ENCODE results near the gene PRKCE.

Gene PRKCE

DNA sequence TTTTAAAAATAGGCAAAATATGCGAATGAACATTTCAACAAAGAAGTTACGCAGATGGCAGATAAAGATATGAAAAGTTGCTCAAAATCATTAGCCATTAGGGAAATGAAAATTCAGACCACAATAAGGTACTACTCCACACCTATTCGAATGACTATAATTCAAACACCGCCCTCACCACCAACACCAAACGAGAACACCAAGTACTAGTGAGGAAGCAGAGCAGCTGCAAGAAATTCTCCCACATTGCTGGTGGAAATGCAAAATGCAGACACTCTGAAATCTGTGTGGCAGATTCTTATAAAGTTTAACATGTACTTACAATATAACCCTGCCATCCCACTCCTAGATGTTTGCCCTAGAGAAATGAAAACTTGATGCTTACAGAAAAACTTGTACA is 17.3 kb upstream of the PRKCE start:
- DNase-seq, result no peak

DNA sequence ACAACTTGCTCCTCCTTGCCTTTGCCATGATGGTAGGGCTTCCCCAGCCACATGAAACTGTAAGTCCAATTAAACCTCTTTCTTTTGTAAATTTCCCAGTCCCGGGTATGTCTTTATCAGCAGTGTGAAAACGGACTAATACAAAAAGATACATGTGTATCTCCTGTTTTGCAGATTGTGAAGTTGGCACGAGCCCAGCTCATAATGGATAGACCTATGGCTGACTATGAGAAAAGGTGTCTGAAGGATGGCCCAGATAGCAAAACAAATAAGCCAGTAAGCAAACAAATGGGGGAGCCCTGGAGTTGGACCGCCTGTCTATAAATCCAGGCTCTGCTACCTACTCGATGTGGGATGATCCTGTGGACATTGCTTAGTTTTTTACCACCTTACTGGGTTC is 15.5 kb upstream of the PRKCE start:
- no peak for DNase-seq

DNA sequence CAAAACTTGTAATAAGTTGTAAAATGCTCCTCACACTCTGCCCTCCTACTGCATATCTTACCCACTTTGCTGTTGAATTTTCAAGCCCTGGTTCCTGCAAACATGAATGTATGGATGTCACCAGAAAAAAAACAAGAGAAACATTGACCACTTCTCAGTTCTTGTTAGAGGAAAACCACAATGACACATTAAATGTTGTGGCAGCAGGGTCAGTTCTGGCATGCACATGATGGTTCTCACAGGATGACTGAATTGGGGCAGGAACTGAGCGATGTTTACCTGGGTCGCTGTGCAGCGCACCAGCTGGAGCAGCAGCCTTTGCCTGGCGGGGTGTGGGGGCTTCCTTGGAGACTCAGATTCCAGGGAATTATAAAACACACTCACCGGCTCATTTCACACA is 14.0 kb upstream of the PRKCE start:
- DNase-seq, result no peak

DNA sequence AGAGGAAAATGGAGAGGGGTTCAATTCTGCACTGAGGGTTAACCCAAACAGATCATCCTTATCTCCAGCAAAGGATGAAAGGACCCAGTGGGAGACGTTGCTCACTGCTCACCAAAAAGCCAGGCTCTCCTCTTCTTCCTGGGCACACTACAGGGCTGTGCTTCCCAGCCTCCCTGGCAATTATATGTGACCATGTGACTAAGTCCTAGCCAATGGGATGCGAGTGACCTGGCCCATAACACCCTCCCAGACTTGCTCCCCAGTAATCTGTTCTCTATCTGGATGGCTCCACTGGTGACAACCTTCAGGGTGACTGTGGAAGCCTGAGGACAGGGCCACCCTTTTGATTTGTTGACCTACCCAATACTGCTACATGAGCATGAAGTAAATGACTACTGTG is 10.9 kb upstream of the PRKCE start:
- no peak for DNase-seq

DNA sequence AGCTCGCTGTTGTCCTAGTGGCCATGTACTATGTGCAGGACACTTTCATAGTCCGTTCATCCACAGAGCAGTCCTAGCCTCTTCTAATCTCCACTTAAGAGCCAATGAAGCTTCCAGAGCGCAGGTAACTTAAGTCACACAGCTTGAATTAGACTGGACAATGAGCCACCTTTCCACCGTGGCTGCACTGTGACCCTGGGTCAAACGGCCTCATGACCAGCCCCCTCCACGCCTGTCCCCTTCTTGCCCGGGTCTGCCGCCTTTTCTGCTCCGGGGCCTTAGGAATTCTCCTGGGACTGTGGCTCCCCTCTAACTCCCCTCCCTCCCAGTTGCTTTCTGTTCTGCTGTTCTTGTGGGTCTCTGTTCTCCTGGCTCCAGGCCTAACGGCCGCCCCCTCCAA is 8.4 kb upstream of the PRKCE start:
- no peak for DNase-seq

DNA sequence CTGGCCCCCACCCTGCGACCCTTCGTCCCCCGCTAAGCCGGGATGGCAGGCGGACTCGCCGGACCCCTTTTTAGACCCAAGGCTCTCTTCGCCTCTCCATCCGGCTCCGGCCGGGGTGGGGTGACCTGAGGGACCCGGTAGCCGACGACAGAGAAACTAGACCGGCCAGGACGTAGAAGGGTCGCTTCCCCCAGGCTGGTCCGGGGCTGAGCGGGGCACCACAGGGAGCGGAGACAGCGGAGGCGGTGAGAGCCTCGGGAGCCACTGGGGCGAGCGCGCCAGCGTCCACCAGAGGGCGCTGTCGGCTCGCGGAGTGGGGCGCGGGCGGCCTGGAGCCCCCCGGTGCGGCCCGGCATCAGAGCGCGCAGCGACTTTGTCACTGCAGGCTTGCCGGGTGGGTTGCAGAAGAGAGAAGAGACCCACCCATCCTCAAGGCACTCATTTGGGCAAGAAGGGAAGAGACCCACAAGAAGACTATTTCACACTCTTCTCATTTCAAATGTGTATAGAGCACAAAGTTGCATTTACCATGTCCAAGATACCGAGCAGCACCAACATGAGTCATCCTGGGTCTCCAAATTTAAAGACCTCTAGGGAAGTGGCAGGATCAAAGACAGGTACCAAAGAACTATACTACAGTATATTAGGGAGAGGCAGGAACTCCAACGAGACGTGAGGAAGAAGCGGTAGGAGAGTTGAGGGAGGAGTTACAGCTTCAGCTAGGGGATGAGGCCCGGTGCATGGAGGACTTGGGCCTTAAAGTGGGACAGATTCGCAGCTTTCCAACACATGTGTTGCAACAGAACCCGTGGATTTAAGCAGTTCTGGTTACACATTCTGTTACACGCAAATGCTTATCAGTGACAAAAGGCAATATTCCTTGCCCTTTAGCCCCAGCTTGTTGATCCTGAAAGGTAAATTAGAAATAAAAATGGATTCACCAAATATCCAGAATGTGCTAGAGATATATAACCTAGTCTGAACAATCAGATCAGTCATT is 7.6 kb upstream of the PRKCE start:
- peak; percentile 95 for DNase-seq

DNA sequence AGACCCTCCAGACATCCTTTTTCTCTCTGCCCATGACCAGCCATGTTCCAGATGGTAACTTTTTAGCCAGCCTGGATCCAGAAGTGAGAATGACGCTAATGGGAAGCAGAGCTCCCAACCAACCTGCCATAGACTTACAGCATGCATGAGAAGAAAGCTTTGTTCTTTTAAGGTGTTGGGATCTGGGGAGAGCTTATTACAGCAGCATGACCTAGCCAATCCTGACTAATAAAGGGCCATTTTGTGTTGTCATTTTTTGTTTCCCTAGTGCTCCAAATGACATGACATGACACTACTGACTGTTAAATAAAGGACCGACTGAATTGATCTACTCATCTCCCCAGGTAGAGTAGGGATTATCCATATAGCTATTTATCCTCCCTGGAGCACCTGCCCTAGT is 5.2 kb upstream of the PRKCE start:
- no peak for DNase-seq

DNA sequence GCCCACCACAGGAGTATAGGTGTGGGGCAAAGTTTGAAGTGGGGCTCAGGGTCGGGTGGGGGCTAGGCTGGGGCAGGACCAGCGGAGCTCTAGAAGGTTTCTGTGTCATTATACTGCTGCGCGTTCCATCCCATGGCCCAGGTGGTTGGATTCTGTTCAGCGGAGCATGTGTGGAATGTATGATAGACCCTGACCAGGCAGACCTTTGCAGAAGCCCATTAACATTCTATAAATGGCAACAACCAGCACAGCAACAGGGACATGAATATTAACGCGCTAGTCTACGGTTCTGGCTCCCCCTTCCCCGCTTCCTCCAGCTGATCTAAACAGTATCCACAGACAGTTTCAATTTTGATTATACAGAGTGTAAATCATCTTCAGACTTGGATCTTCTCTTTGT is 4.1 kb upstream of the PRKCE start:
- no peak for DNase-seq

DNA sequence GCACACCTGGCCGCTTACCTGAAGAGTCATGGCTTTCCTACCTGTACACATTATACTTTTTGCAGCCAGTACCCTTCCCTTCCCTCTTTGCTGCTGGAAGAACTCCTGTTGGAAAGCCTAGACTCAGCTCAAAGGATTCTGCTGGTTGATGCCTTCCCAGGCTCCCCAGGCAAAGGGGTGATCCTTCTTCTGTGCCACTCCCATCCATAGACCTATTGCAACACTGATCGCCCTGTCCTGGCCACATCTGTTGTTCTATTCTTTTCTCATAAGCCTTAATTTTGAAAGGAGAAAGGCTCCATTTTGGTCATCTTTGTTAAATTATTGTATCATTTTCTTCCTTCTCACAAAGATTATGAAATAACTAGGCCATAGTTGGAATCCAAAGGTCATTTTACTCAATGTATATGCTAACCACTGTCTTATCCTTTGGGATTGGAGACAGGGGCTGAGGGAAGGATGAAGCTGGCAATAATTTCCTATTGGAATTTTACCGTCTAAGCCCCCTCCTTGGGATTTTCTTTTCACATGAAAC is 3.4 kb upstream of the PRKCE start:
- no peak for DNase-seq

DNA sequence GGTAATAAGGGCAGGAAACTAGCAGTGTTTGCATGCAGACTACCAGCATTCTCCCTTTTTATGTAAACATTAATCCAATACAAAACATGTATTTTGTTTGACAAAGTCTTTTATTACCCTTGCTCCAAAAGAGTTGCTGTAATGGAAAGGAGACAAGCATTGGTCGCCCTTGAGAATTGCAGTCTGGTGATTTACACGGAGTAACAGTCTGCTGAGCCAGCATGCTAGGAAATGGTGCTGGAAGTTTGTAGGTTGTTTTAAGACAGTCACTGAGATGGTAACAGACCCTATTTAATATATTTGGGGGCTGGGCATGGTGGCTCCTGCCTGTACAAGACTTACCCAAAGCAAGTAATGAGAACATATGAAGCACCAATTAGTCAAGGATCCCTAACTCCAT is 2.8 kb upstream of the PRKCE start:
- no peak for DNase-seq

DNA sequence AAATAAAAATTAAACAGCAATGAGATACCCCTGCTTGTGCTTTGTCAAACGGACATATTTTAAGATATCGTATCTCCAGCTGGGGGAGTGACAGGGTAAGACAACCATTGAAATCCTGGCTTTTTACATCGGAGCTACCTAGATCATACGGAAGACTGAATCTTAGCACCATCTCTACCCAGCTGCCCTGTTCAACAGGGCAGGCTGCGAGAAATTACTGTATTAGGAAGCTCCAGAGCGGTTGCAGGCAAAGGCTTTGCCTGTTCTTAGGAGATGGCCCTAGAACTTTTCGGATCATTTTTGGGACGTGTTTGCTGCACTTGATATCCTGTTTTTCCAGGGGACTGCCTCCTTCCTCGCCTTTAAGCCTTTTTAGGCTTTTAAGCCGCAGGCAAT is 2.0 kb upstream of the PRKCE start:
- DNase-seq, result no peak

DNA sequence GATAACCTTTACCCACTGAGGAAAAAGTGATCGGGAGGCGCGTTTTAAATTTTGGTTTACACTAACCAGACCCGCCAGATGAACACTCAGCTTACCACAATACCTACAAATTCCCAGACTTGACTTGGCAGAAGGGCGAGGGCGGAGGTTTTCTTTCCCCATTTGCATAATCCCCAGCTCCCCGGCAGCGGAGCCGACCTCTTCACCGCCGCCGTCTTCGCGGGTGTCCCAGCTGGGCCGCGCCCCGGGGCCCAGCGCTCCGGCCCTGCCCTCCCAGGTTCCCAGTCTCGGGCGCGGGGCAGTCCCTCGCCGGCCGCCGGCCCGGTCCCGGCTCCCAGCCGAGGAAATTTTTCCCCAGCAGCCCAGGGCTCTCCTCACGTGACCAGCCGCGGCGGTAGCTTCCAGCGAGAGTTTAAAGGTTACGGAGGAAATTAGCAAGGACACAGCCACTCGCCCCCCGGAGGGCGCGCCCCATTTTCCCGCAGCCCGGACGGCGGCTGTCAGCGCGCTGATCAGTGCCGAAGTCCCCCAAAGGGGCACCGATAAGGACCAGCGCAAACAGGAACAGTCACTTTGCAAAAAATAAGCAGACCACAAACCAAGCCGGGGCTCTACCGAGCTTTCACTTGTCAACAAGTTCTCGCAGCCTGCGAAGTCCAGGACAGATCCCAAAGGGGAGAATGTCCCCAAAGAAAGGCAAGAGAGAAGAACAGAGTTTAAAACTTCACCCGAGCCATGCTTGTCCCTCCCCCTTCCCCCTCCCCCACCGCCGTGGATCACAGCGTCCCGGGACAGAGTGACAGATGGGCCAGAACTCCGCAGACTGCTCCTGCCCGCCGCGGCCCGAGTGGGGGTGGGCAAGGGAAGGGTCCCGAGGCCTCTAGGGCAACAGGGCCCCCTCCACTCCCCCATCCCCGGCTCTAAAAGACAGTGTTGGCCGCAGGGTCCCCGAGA is 1.3 kb upstream of the PRKCE start:
- DNase-seq, result peak; percentile 75

DNA sequence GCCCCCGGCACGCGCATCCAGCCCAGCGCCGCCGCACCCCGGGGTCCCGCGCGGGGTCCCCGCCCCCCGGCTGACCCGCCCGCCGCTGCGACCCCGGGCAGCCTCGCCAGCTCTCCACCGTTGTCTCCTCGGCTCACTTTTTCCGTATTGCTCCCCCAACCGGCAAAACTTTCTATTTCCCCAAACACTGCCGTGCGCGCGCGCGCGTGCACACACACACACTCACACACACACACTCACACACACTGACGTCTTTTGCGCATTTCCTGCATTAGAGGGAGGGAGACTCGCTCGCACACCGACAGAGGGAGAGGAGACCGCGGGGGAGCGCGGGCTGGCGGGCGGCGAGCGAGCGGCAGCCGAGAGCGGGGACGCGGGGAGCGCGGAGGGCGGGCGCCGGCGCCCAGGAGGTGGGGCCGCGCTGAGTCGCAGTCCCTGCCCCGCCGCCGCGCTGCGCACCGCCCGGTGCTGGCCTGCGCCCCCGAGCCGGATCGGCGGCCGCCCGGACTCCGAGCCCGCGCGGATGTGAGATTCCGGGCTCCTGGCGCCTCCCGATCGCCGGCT is 542 bp upstream of the PRKCE start:
- DNase-seq, result peak; percentile 93

DNA sequence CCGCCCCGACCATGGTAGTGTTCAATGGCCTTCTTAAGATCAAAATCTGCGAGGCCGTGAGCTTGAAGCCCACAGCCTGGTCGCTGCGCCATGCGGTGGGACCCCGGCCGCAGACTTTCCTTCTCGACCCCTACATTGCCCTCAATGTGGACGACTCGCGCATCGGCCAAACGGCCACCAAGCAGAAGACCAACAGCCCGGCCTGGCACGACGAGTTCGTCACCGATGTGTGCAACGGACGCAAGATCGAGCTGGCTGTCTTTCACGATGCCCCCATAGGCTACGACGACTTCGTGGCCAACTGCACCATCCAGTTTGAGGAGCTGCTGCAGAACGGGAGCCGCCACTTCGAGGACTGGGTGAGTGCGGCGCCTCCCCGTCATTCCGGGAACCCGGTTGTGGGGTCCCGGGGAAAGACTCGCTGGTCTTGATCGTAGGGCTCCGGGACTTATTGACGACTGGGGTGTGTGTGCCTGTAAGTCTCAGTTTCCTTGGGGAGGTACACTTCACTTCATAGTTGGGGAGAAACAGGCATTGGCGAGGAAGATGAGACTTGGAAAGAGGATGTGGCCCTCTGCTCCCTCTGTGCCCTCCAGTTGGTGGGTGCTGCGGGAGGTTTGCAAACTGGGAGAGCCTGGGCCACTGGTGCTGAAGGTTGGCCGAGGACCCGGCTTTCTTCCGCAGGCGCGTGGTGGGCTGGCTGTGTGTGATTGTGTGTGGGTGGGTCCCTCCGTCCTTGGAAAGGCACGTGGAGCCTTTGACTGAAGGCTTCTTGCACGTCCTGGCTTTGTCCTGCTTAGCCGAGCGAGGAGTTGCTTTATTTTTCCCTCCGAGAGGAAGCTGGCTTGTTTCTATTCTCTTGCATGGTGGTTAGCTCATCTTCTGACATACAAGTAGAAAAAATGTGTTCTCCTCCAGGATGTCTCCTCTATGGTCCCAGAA is 886 bp downstream of the PRKCE start:
- peak; percentile 73 for DNase-seq

DNA sequence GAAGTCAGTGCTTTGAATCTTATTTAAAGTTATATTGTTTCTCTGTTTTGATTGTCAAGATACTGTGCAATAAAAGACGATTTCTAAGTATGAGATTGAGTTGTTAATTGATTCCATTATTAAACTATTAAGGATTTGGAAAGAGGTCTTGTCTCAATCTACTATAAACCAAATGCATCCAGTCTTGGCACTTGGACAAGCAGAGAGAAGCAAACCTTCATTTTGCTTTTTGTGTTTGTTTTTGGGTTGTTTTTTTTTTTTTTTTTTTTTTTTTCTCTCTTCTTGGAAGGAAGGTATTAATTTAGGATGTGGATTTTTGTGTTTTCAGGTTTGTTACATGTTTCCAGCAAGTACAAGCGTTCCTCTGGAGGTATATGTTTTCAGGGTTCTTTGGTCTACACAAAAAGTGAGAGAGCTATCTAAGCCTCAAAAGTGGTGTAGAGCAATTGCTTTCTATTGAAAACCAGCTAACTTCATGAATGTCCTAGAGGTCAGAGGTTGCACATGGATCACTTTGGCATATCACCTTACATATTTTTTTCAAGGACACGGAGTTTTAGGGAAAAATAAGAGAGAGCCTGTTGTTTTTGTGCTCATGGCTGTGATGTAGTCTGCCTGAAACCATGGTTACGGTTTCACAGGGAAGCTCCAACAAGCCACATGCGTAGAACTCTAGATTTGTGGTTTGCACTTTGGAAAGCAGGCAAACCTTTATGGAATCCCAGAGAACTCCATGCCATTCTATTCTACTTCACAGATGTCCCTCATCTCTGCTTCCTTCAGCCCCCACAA is 1.8 kb downstream of the PRKCE start:
- no peak for DNase-seq

DNA sequence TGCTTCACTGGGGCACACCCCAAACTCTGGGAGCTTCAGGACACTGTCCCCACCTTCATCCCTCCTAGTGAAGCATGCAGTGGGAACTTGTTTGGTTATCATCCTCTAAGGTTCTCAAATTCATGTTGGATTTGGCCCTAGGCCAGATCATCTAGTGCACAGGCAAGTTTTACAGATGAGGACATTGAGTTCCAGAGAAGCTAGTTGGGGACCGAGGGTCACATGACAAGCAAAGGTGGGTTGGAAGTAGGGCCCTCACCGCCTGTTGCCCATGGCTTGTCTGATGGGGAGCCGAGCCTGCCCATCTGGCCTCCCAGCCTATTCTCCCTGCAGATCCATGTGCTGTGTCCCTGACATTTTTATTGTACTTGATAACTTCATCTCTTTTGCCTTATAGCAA is 2.8 kb downstream of the PRKCE start:
- no peak for DNase-seq

DNA sequence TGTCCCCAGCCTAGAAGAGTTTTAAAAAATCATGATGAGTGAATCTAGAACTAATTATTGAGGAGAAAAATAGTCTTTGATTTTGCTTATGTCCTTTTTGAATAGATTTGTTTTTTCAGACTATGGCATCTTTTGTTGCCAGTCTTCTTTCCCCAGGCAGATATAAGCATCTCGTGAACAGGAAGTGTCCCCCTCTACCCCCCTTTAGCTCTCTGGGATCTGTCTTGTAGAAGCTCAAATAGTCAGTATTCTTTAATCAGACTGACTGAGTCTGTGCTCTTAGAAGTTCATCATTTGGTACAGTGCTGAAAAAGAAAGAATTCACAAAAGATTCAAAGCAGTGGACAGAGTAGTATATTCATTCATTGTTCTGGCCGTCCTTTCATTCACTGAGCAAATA is 10.4 kb downstream of the PRKCE start:
- DNase-seq, result no peak

DNA sequence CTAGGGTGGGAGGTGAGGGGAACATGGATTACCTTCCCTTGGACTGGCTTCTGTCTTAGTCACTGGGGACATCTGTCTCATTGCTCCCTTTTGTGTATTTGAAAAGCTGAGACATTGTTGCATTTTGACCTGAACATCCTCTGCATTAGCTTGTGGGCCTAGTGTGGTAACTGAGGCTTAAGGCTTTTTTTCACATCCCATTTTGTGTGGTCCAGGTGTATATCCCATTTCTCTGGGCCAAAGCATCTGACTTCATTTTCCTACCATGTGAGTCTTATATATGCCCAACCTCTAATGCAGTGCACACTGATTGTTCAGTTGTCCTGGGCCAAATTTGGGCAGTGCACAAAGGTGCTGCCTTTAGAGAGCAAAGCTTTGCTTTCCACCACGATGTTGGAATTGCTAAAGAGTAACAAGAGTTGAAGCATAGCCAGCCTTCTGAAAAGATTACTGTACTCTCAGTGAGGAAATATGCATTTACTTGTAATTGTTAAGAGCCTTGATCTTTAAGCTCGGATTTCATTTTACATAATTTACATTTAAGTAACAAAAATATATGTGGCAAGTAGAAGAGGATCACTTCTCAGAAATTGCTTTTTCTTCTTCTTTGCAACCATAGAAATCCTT is 13.3 kb downstream of the PRKCE start:
- no peak for DNase-seq

DNA sequence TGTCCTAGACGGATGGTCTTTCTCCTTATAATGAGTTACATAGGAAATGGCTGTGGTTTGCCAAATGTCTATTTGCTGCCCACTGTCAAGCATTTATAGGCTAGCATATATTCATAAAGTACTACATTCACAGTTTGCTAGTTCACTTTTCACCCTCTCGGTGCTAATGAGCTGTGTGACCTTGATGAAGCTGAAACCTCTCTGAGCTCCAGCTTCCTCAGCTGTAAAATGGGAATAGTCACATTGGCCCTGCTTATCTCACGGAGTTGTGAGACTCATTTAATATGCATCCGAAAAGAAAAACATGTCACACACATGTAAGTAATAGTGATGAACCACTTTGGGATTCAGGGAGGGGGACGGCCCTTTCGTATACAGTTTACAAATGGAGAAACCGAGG is 17.0 kb downstream of the PRKCE start:
- no peak for DNase-seq

DNA sequence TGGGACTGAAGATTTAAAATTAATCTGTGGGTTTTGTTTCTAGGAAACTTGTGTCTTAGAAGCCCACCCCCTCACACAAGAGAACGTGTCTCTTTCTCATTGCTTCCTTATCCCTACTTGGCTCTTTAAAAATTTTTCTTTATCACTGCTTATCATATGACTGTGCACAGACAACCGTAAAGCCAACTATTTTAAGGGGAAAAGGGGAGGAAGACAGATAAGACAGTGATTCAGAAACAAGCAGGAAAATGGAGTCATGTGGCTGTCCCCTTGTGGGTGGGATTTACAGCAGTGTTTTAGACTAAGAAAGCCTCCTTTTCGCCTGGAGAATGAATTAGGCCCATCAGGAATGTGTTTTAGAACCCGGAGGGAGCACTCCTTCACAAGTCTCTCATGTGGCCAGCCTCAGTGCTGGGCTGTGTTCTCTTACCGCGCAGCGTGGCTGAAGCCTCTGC is 17.6 kb downstream of the PRKCE start:
- no peak for DNase-seq

DNA sequence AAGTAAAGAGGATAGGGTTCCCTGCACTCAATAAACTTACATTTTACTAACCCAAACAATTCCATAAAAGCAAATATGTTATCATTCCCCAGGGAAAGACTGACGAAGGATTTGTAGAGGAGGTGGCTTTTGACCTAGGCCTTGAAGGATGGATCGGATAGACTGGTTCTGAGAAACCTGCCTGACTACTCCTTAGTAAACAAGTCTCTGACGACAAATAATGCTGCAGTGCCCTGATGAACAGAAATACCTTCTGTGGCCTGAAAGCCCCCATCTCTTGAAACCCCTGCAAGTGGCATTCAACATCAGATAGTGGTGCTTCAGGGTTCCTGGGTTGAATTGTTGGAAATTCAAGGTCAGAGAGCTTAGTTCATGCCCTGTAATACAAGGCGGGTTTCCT is 19.2 kb downstream of the PRKCE start:
- DNase-seq, result no peak

Measured in activated CD8-positive, alpha-beta memory T cell treated with anti-CD3 and anti-CD28 coated beads, Interleukin-2, amount 50 U/mL, for 48 hours (primary cell).